T-helper 1 cell treated with Interleukin-12 subunit alpha and Interleukin-12 subunit beta and Interleukin-4 antibody, amounts not matched to agents 30 μg/mL and 1 μg/mL, for 36 hours (primary cell): ENCODE results near the gene IRF9.

ENCODE experiments used
- H3K27ac Mint-ChIP-seq: one replicate; pipeline ENCODE4 v1.8.0; 2021; ENCODE audit warnings: mild to moderate bottlenecking, mixed read lengths
- H3K27me3 Mint-ChIP-seq: one replicate; pipeline ENCODE4 v1.8.0; 2021; ENCODE audit warnings: low read depth, mixed read lengths
- H3K36me3 Mint-ChIP-seq: one replicate; pipeline ENCODE4 v1.8.0; 2021; ENCODE audit warnings: low read depth, mixed read lengths
- H3K4me1 Mint-ChIP-seq: one replicate; pipeline ENCODE4 v1.8.0; 2021; ENCODE audit warnings: low read depth, mixed read lengths
- H3K4me3 Mint-ChIP-seq: one replicate; pipeline ENCODE4 v1.8.0; 2021; ENCODE audit warnings: mild to moderate bottlenecking, moderate library complexity, mixed read lengths
- H3K9me3 Mint-ChIP-seq: one replicate; pipeline ENCODE4 v1.8.0; 2021; ENCODE audit warnings: mixed read lengths

The IRF9 gene

GRCh38 chr14:24138396-24139271, 22.4 kb upstream of the IRF9 start:
- peak overlapping the region; percentile 47 for H3K27ac Mint-ChIP-seq
- H3K36me3 Mint-ChIP-seq: peaks cover 43% of the 10 kb centered on the region

GRCh38 chr14:24139272-24139934, 21.7 kb upstream of the IRF9 start:
- peak overlapping the region; percentile 47 for H3K27ac Mint-ChIP-seq
- H3K4me3 Mint-ChIP-seq: peak overlapping the region; percentile 69
- H3K27me3 Mint-ChIP-seq: no peaks in the 10 kb centered on the region
- H3K9me3 Mint-ChIP-seq: no peaks in the 10 kb centered on the region
- peaks cover 55% of the 10 kb centered on the region for H3K4me1 Mint-ChIP-seq
- peaks cover 50% of the 10 kb centered on the region for H3K36me3 Mint-ChIP-seq

More at GRCh38 chr14:24138396-24139271, 22.4 kb upstream of the IRF9 start:
- H3K4me1 Mint-ChIP-seq: peaks cover 51% of the 10 kb centered on the region
- H3K27me3 Mint-ChIP-seq: no peaks in the 10 kb centered on the region
- H3K9me3 Mint-ChIP-seq: no peaks in the 10 kb centered on the region
- peak overlapping the region; percentile 69 for H3K4me3 Mint-ChIP-seq

GRCh38 chr14:24141097-24141880, 19.8 kb upstream of the IRF9 start, which contains the start of gene EMC9:
Gene EMC9, minus strand, starts transcription at chr14:24141591. Its CDS starts 287 bp downstream, at chr14:24141304.
- H3K9me3 Mint-ChIP-seq: no peaks in the 10 kb centered on the region
- H3K4me1 Mint-ChIP-seq: peaks cover 61% of the 10 kb centered on the region
- H3K4me3 Mint-ChIP-seq: peak within 1 kb of the TSS; percentile 99
- H3K36me3 Mint-ChIP-seq: peaks cover 64% of the 10 kb centered on the region
- peak within 1 kb of the TSS; percentile 96 for H3K27ac Mint-ChIP-seq
- H3K27me3 Mint-ChIP-seq: no peaks in the 10 kb centered on the region

GRCh38 chr14:24143511-24143910, 17.6 kb upstream of the IRF9 start:
- peaks cover 51% of the 10 kb centered on the region for H3K4me1 Mint-ChIP-seq
- H3K27ac Mint-ChIP-seq: peak overlapping the region; percentile 59
- H3K4me3 Mint-ChIP-seq: no peak overlapping the region
- no peaks in the 10 kb centered on the region for H3K9me3 Mint-ChIP-seq
- H3K27me3 Mint-ChIP-seq: no peaks in the 10 kb centered on the region
- H3K36me3 Mint-ChIP-seq: peaks cover 58% of the 10 kb centered on the region

GRCh38 chr14:24144451-24144850, 16.6 kb upstream of the IRF9 start:
- Mint-ChIP-seq H3K4me3 (peak overlapping the region; percentile 49), H3K4me1 (peaks cover 50% of the 10 kb centered on the region), H3K36me3 (peaks cover 57% of the 10 kb centered on the region), H3K27me3 (no peaks in the 10 kb centered on the region), H3K9me3 (no peaks in the 10 kb centered on the region), H3K27ac (peak overlapping the region; percentile 66)

- Mint-ChIP-seq H3K27ac (peak overlapping the region; percentile 99), H3K4me3 (peak overlapping the region; percentile 99), H3K27me3 (no peaks in the 10 kb centered on the region), H3K4me1 (peaks cover 49% of the 10 kb centered on the region), H3K36me3 (peaks cover 56% of the 10 kb centered on the region), H3K9me3 (no peaks in the 10 kb centered on the region)
Observed at GRCh38 chr14:24145219-24145618, 15.8 kb upstream of the IRF9 start.

GRCh38 chr14:24145690-24146452, 15.2 kb upstream of the IRF9 start:
- peak overlapping the region; percentile 99 for H3K4me3 Mint-ChIP-seq
- H3K9me3 Mint-ChIP-seq: no peaks in the 10 kb centered on the region
- peaks cover 60% of the 10 kb centered on the region for H3K36me3 Mint-ChIP-seq
- peaks cover 52% of the 10 kb centered on the region for H3K4me1 Mint-ChIP-seq
- H3K27me3 Mint-ChIP-seq: no peaks in the 10 kb centered on the region
- peak overlapping the region; percentile 99 for H3K27ac Mint-ChIP-seq

GRCh38 chr14:24146453-24146977, 14.6 kb upstream of the IRF9 start, which contains the start of gene PSME2:
Gene PSME2, minus strand, starts transcription at chr14:24146610. Its CDS starts 29 bp downstream, at chr14:24146581.
- H3K27me3 Mint-ChIP-seq: no peaks in the 10 kb centered on the region
- H3K4me3 Mint-ChIP-seq: peak within 1 kb of the TSS; percentile 99
- H3K4me1 Mint-ChIP-seq: peaks cover 51% of the 10 kb centered on the region
- no peaks in the 10 kb centered on the region for H3K9me3 Mint-ChIP-seq
- peaks cover 62% of the 10 kb centered on the region for H3K36me3 Mint-ChIP-seq
- peak within 1 kb of the TSS; percentile 99 for H3K27ac Mint-ChIP-seq

GRCh38 chr14:24146978-24147760, 13.9 kb upstream of the IRF9 start, which contains the start of gene RNF31:
Gene RNF31, plus strand, starts transcription at chr14:24147498. Its CDS starts 201 bp downstream, at chr14:24147699.
- Mint-ChIP-seq H3K27me3 (no peaks in the 10 kb centered on the region), H3K27ac (peak within 1 kb of the TSS; percentile 99), H3K9me3 (no peaks in the 10 kb centered on the region), H3K4me1 (peaks cover 47% of the 10 kb centered on the region), H3K4me3 (peak within 1 kb of the TSS; percentile 99), H3K36me3 (peaks cover 67% of the 10 kb centered on the region)

- Mint-ChIP-seq H3K27ac (peak overlapping the region; percentile 76), H3K36me3 (peaks cover 64% of the 10 kb centered on the region), H3K4me1 (peaks cover 43% of the 10 kb centered on the region), H3K9me3 (no peaks in the 10 kb centered on the region), H3K4me3 (peak overlapping the region; percentile 99), H3K27me3 (no peaks in the 10 kb centered on the region)
Observed at GRCh38 chr14:24147761-24148428, 13.2 kb upstream of the IRF9 start.

GRCh38 chr14:24149302-24149969, 11.6 kb upstream of the IRF9 start:
- Mint-ChIP-seq H3K4me3 (peak overlapping the region; percentile 99), H3K27me3 (no peaks in the 10 kb centered on the region), H3K4me1 (peaks cover 33% of the 10 kb centered on the region), H3K9me3 (no peaks in the 10 kb centered on the region), H3K36me3 (peaks cover 52% of the 10 kb centered on the region), H3K27ac (no peak overlapping the region)

GRCh38 chr14:24150061-24150460, 11.0 kb upstream of the IRF9 start:
- Mint-ChIP-seq H3K27ac (no peak overlapping the region), H3K9me3 (no peaks in the 10 kb centered on the region), H3K4me3 (no peak overlapping the region), H3K36me3 (peaks cover 55% of the 10 kb centered on the region), H3K27me3 (no peaks in the 10 kb centered on the region), H3K4me1 (peaks cover 32% of the 10 kb centered on the region)
